ENCODE data around the gene LTBP3. TPM values are rescaled to one million over a fixed set of nuclear protein-coding genes. Genes with fewer than 3 reads are reported as not detected.

The LTBP3 gene
- total and polyA plus RNA-seq, 9 of the 15 experiments (the other 6 are each of a cell fraction or from before 2014, with no cell fraction given) = 0.06 to 20.5 (median 4.8) TPM

DNA sequence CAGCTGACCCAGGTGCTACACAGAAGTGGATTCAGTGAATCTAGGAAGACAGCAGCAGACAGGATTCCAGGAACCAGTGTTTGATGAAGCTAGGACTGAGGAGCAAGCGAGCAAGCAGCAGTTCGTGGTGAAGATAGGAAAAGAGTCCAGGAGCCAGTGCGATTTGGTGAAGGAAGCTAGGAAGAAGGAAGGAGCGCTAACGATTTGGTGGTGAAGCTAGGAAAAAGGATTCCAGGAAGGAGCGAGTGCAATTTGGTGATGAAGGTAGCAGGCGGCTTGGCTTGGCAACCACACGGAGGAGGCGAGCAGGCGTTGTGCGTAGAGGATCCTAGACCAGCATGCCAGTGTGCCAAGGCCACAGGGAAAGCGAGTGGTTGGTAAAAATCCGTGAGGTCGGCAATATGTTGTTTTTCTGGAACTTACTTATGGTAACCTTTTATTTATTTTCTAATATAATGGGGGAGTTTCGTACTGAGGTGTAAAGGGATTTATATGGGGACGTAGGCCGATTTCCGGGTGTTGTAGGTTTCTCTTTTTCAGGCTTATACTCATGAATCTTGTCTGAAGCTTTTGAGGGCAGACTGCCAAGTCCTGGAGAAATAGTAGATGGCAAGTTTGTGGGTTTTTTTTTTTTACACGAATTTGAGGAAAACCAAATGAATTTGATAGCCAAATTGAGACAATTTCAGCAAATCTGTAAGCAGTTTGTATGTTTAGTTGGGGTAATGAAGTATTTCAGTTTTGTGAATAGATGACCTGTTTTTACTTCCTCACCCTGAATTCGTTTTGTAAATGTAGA, 57.6 kb downstream of the LTBP3 start (continued):
- TF ChIP-seq, protein P1, sequence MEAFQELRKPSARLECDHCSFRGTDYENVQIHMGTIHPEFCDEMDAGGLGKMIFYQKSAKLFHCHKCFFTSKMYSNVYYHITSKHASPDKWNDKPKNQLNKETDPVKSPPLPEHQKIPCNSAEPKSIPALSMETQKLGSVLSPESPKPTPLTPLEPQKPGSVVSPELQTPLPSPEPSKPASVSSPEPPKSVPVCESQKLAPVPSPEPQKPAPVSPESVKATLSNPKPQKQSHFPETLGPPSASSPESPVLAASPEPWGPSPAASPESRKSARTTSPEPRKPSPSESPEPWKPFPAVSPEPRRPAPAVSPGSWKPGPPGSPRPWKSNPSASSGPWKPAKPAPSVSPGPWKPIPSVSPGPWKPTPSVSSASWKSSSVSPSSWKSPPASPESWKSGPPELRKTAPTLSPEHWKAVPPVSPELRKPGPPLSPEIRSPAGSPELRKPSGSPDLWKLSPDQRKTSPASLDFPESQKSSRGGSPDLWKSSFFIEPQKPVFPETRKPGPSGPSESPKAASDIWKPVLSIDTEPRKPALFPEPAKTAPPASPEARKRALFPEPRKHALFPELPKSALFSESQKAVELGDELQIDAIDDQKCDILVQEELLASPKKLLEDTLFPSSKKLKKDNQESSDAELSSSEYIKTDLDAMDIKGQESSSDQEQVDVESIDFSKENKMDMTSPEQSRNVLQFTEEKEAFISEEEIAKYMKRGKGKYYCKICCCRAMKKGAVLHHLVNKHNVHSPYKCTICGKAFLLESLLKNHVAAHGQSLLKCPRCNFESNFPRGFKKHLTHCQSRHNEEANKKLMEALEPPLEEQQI (IDR thresholded peaks at IDR 0.05) = no peak
- TF ChIP-seq SMAD1 (IDR thresholded peaks at IDR 0.05; ENCODE audit: low read depth, low read length, partially characterized antibody) = peak; percentile 72
- TF ChIP-seq, protein P2, sequence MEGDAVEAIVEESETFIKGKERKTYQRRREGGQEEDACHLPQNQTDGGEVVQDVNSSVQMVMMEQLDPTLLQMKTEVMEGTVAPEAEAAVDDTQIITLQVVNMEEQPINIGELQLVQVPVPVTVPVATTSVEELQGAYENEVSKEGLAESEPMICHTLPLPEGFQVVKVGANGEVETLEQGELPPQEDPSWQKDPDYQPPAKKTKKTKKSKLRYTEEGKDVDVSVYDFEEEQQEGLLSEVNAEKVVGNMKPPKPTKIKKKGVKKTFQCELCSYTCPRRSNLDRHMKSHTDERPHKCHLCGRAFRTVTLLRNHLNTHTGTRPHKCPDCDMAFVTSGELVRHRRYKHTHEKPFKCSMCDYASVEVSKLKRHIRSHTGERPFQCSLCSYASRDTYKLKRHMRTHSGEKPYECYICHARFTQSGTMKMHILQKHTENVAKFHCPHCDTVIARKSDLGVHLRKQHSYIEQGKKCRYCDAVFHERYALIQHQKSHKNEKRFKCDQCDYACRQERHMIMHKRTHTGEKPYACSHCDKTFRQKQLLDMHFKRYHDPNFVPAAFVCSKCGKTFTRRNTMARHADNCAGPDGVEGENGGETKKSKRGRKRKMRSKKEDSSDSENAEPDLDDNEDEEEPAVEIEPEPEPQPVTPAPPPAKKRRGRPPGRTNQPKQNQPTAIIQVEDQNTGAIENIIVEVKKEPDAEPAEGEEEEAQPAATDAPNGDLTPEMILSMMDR (IDR thresholded peaks at IDR 0.05 in 2 of 3, conservative IDR thresholded peaks at IDR 0.05 in 1 of 3; ENCODE audit: insufficient read depth in 2 of 3, low read depth in 1 of 3, low read length in 3 of 3) = no peak
- peak; percentile 69 for TF ChIP-seq RBBP5 (IDR thresholded peaks at IDR 0.05; ENCODE audit: borderline replicate concordance, insufficient read depth, low read length, poor library complexity, severe bottlenecking)
- TF ChIP-seq ZNF583 (CRISPR knock-in tag; IDR thresholded peaks at IDR 0.05) = 0 out of 2 replicates have a peak, but pooled peaks have one; percentile 14
- TF ChIP-seq, protein P3, sequence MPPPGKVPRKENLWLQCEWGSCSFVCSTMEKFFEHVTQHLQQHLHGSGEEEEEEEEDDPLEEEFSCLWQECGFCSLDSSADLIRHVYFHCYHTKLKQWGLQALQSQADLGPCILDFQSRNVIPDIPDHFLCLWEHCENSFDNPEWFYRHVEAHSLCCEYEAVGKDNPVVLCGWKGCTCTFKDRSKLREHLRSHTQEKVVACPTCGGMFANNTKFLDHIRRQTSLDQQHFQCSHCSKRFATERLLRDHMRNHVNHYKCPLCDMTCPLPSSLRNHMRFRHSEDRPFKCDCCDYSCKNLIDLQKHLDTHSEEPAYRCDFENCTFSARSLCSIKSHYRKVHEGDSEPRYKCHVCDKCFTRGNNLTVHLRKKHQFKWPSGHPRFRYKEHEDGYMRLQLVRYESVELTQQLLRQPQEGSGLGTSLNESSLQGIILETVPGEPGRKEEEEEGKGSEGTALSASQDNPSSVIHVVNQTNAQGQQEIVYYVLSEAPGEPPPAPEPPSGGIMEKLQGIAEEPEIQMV (tag; conservative IDR thresholded peaks at IDR 0.05; ENCODE audit: low read depth) = no peak
- no peak for TF ChIP-seq KAT2B (IDR thresholded peaks at IDR 0.05; ENCODE audit: low read depth, low read length)
- TF ChIP-seq ZSCAN29 (IDR thresholded peaks at IDR 0.05) = peak; percentile 73
- TF ChIP-seq POU5F1 (IDR thresholded peaks at IDR 0.05; ENCODE audit: borderline replicate concordance, low read depth, low read length, partially characterized antibody) = no peak
- no peak for TF ChIP-seq SRSF3 (IDR thresholded peaks at IDR 0.05; ENCODE audit: insufficient read depth, low read length)
- 0 out of 4 replicates have a peak, but pooled peaks of 1 of the 2 experiments have one; percentile 13 for TF ChIP-seq NONO (IDR thresholded peaks at IDR 0.05; ENCODE audit: low read depth in 2 of 2, low read length in 1 of 2)
- TF ChIP-seq ZFPM2 (CRISPR knock-in tag; IDR thresholded peaks at IDR 0.05) = no peak; the same call in 1 of the 2 replicates
- TF ChIP-seq NR2C2 (CRISPR knock-in tag; IDR thresholded peaks at IDR 0.05) = peak; percentile 42; the same call in 1 of the 2 replicates
- TF ChIP-seq NR2C2 (tag; IDR thresholded peaks at IDR 0.05) = no peak
- TF ChIP-seq SRSF1 (IDR thresholded peaks at IDR 0.05; ENCODE audit: low read depth, low read length) = no peak
- TF ChIP-seq, protein P4, sequence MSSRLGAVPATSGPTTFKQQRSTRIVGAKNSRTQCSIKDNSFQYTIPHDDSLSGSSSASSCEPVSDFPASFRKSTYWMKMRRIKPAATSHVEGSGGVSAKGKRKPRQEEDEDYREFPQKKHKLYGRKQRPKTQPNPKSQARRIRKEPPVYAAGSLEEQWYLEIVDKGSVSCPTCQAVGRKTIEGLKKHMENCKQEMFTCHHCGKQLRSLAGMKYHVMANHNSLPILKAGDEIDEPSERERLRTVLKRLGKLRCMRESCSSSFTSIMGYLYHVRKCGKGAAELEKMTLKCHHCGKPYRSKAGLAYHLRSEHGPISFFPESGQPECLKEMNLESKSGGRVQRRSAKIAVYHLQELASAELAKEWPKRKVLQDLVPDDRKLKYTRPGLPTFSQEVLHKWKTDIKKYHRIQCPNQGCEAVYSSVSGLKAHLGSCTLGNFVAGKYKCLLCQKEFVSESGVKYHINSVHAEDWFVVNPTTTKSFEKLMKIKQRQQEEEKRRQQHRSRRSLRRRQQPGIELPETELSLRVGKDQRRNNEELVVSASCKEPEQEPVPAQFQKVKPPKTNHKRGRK (tag; IDR thresholded peaks at IDR 0.05) = no peak; the same call in 1 of the 2 replicates
- TF ChIP-seq TGIF2 (CRISPR knock-in tag; IDR thresholded peaks at IDR 0.05) = peak; percentile 77; the same call in 1 of the 2 replicates
- peak; percentile 66 for TF ChIP-seq NFIC (IDR thresholded peaks at IDR 0.05)
- TF ChIP-seq RBM17 (IDR thresholded peaks at IDR 0.05; ENCODE audit: borderline replicate concordance, low read depth, low read length) = no peak
- no peak for TF ChIP-seq NCOA6 (IDR thresholded peaks at IDR 0.05)
